Pons (tissue), 1 donor: ENCODE measurements around the gene FOXP2.
"Not testable (repeated sequence)": the region's sequence is repeated elsewhere in the genome, so short reads cannot be mapped to it uniquely, and the experiment has no call there.

Experiments
- DNase-seq: peaks from one replicate; pipeline ENCODE4 v3.0.0-alpha.2; 2016; ENCODE audit warnings: low spot score

The FOXP2 gene

DNA sequence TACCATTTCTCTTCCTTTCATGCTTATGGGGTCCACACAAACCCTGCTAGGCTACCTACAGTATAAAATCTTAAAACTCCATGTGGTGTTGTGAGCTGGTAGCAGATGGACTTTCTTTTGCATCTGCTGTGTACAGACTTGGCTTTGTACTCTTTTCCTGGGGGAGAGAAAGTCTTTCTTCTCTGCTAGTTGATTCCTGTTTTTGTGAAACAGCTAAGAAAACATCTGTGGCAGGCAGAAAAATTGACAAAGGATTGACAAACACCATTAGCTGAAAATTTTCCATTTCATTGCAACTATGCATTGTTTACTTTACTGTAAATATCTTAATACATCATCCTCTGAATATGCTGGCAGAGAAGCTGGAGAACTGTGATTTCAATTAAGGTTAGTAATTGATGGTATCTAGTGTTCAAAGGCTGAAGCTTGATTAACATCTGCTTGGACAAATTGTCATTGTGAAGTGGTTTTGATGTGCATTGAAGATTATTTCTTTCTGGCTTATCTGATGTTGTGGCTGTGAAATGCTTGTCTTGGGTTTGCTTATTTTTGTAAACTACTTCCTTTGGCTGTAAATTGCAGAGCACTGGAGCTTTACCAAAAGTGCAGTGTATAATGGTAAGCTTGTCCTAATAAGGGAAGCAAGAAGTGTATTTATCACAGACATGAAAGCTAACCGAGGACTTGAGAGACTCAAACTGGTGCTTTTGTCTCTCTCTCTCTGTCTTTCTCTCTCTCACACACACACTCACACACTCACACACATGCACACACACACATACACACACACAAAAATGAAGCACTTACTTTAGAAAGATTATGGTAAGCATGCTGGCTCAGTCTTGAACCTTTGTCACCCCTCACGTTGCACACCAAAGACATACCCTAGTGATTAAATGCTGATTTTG lies at the start of gene FOXP2:
Gene FOXP2, plus strand, starts transcription at position 660 of the 908 bp plus-strand sequence. CDS start 11,697 bp downstream, outside the sequence.
- peak; percentile 22 for DNase-seq

DNA sequence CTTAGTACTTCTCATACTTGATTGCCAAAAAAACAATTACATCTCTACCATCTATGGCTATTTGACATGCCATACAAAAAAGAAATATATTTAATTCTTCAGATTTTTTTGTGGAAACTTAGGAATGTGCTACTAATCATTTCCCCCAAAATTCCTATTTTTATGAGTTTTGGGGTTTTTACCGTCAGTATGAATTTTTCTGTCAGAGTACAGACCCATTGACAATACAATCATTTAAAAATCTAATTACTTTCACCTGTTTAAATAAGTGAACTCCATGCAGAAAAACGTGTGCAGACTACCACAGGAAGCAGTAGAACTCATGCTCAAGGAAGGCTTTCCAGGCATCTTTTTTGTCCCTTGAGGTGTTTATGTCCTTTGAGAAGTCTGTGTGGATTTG lies 48.8 kb upstream of the FOXP2 start:
- no peak for DNase-seq

GRCh38 chr7:114368492-114368891 lies 46.1 kb upstream of the FOXP2 start:
- no peak for DNase-seq

DNA sequence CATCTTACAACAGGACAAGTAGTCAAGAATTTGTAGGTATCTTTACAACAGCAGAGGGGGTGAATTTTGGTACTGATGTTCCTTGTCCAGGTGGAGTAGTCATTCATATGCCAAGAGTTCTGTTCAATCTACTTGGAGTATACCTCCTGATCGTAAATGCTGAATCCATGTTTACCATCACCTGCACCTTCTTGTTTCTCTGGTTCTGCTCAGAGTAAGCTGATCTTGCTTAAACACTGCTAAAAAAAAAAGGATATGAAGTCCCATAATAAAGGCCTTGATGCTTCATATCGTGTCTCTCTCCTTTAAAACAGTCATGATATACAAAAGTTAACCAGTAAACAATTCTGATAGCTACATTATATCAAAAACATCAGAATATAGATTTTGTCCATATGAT lies 45.3 kb upstream of the FOXP2 start:
- no peak for DNase-seq

GRCh38 chr7:114372619-114373018 lies 42.0 kb upstream of the FOXP2 start:
- no peak for DNase-seq

GRCh38 chr7:114375907-114376306 lies 38.7 kb upstream of the FOXP2 start:
- no peak for DNase-seq

GRCh38 chr7:114383946-114384345 lies 30.7 kb upstream of the FOXP2 start:
- DNase-seq = not testable (repeated sequence)

- not testable (repeated sequence) for DNase-seq
Observed at GRCh38 chr7:114384346-114384745, 30.3 kb upstream of the FOXP2 start.

DNA sequence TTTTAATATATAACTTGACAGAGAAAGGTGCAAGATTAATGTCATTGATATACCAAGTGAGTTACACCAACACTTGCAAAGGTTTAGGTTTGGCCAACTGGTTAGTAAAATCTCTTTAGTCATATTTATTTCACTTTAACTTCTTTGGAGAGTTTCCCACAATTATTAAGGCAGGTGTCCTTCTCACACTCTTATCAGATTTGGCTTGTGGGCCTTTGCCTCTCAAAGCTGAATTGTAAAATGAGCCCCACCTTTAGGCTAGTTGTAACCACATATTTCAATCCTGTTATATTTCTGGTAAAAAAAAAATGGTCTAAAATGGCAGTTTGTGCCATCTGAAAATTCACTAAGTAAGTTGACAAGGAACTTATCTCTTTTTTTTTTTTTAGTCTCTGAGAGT lies 26.6 kb upstream of the FOXP2 start:
- DNase-seq = no peak

- DNase-seq = no peak
Observed at GRCh38 chr7:114392686-114393085, 21.9 kb upstream of the FOXP2 start.

DNA sequence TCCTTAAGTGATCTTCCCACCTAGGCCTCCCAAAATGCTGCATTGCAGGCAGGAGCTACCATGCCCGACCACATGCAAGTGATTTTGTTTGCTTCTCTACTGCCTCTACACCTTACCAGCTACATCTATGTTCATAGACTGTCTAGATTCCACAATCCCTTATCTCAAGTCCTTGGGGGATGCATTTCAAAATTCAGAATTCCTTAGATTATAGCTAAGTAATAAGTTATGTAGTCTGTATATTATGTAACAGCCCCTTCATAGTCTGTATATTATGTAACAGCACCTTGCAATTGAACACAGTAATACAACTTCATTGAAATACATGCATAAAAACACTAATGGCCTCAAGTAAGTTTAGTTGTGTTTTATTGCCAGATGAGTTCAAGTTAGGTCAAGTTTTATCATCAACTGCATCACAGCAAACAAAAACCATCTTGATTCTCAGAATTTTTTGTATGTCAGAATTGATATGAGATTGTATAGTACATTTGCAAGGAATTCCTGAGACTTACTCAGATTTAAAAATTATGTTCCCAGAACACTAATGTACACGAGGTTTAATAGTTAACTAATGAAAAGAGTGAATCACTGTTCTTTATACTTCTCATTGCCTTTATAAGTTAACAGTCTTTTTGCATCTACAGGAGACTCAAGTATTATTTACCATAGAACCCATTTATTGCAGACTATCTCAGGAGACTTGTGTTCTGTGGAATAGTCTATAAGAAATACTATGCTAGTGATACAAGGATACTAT lies 11.6 kb upstream of the FOXP2 start:
- no peak for DNase-seq

DNA sequence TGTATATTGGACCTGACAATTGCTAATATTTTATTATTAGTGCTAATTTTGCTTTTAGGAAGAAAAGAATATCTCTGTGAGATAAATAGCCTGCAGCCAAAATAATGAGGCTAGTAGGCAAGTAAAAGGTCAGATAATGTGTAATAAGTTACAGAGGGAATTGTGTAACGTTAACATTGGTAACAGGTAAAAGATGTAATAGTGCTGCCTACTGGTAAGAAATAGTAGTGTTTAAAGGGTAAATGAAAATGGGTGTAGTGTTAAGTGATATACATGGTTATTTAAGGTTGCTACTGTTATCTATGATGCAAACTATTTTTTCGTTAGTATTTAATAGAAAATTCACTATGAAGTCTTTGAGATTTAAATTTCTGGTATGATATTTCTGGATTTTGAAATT lies 9.2 kb upstream of the FOXP2 start:
- DNase-seq = no peak

GRCh38 chr7:114409750-114410149 lies 4.9 kb upstream of the FOXP2 start:
- no peak for DNase-seq

GRCh38 chr7:114412548-114412947 lies 2.1 kb upstream of the FOXP2 start:
- DNase-seq = no peak

DNA sequence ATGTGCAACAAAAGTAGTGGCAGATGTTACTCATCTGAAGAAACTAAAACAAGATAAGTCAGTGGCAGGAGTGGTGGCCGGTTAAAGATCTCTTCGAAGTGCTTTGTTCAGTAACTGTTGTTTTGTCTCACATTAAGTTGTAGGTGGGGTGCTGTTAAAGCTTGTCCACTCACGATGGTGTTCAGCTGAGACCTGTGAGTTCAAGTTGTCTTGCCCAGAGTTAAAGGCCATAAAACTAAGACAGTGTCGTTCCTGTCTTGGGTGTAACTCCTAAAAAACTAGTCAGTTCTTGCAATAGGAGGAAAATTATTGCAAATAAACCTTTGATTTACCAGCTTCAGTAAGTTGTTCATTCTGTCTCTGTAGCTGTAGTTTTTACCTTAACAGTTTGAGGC lies 857 bp upstream of the FOXP2 start:
- DNase-seq = no peak

- peak; percentile 7 for DNase-seq
Observed at GRCh38 chr7:114415064-114415989, 712 bp downstream of the FOXP2 start.

- DNase-seq = no peak
Observed at GRCh38 chr7:114416129-114416990, 1.7 kb downstream of the FOXP2 start.

GRCh38 chr7:114417290-114417689 lies 2.7 kb downstream of the FOXP2 start:
- no peak for DNase-seq

GRCh38 chr7:114418117-114418516 lies 3.5 kb downstream of the FOXP2 start:
- no peak for DNase-seq

DNA sequence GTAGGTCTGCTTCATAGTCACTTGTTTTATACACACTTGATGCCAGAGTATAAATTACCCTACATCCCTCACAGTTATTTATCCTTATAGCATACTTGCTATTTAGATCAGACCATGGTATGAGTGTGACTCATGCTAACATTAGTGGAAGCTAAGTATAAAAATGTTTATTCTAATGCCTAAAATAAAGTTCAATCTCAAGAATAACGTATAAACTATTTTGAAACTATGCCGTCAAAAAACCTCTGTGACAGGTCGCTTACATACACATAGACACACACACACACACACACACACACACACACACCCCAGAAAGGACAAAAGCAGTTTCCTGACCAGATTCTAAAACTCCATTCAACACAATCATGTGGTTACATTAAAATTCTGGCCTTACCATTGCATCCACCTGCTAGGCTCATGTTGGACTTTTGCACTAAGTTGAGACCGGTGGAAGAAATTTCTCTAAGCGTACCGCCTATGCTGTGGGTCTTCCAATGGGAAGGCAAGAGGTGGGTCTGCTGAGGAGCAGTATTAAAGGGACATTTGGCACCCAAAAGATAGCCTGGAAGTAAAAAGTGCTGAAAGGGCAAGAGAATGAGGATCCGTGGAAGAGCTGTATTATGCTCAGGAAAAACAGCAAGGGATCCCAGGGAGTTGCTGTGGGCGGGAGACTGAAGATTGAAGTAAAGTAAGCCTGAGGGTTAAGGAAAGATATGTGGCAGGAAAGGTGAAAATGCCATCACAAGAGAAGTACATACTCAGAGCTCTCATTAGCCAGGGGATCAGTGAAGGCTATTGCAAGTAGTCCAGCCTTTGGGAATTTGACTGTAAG lies 5.0 kb downstream of the FOXP2 start:
- no peak for DNase-seq
